ENCODE measurements around the gene LRP8. TPM values are rescaled to one million over a fixed set of nuclear protein-coding genes. Genes with fewer than 3 reads are reported as not detected.
"Not testable (repeated sequence)": the region's sequence is repeated elsewhere in the genome, so short reads cannot be mapped to it uniquely, and the experiment has no call there.

The LRP8 gene
- total RNA-seq, 1 donor from 2014 or later = 8.4 TPM

GRCh38 chr1:53207726-53208125, 120.1 kb downstream of the LRP8 start:
- no peak overlapping the region for H3K4me3 ChIP-seq (ENCODE audit: low read depth, low read length)
- no peaks in the 10 kb centered on the region for H3K27me3 ChIP-seq (ENCODE audit: control insufficient read depth, insufficient read depth, low read length)
- TF ChIP-seq, protein P1, sequence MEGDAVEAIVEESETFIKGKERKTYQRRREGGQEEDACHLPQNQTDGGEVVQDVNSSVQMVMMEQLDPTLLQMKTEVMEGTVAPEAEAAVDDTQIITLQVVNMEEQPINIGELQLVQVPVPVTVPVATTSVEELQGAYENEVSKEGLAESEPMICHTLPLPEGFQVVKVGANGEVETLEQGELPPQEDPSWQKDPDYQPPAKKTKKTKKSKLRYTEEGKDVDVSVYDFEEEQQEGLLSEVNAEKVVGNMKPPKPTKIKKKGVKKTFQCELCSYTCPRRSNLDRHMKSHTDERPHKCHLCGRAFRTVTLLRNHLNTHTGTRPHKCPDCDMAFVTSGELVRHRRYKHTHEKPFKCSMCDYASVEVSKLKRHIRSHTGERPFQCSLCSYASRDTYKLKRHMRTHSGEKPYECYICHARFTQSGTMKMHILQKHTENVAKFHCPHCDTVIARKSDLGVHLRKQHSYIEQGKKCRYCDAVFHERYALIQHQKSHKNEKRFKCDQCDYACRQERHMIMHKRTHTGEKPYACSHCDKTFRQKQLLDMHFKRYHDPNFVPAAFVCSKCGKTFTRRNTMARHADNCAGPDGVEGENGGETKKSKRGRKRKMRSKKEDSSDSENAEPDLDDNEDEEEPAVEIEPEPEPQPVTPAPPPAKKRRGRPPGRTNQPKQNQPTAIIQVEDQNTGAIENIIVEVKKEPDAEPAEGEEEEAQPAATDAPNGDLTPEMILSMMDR (IDR thresholded peaks at IDR 0.05; ENCODE audit: insufficient read depth, low read length, severe bottlenecking) = no peak
- no peak for FAIRE-seq
- H3K36me3 ChIP-seq (ENCODE audit: control insufficient read depth, insufficient read depth, low read length) = peaks cover 10% of the 10 kb centered on the region
- no peak for DNase-seq (ENCODE audit: low read depth)

DNA sequence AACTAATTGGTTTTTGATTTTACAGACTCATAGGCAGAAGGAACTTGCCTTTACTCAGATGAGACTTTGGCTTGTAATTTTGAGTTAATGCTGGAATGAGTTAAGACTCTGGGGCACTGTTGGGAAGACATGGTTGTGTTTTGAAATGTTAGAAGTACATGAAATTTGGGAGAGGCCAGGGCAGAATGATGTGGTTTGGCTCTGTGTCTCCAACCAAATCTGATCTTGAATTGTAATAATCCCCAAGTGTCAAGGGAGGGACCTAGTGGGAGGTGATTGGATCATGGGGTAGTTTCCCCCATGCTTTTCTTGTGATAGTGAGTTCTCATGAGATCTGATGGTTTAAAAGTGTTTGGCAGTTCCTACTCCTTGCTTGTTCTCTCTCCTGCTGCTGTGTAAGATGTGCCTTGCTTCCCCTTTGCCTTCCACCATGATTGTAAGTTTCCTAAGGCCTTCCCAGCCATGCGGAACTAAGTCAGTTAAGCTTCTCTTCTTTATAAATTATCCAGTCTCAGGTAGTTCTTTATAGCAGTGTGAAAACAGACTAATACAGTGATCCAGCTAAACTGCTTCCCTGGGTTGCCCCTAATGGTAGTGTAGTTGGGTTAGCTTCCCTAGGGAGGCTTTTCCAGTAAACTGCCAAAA, 121.0 kb downstream of the LRP8 start:
- Histone ChIP-seq H3K4me3 (ENCODE audit: low read depth, low read length) (no peak overlapping the region), H3K27me3 (ENCODE audit: control insufficient read depth, insufficient read depth, low read length) (no peaks in the 10 kb centered on the region), H3K36me3 (ENCODE audit: control insufficient read depth, insufficient read depth, low read length) (peaks cover 10% of the 10 kb centered on the region)
- TF ChIP-seq, protein P1 (IDR thresholded peaks at IDR 0.05; ENCODE audit: insufficient read depth, low read length, severe bottlenecking) = no peak
- FAIRE-seq (no peak), DNase-seq (ENCODE audit: low read depth) (no peak)

- not testable (repeated sequence) for H3K4me3 ChIP-seq (ENCODE audit: low read depth, low read length); H3K27me3 ChIP-seq (ENCODE audit: control insufficient read depth, insufficient read depth, low read length); H3K36me3 ChIP-seq (ENCODE audit: control insufficient read depth, insufficient read depth, low read length); FAIRE-seq; DNase-seq (ENCODE audit: low read depth)
Observed at GRCh38 chr1:53206083-53206685, 121.7 kb downstream of the LRP8 start.

DNA sequence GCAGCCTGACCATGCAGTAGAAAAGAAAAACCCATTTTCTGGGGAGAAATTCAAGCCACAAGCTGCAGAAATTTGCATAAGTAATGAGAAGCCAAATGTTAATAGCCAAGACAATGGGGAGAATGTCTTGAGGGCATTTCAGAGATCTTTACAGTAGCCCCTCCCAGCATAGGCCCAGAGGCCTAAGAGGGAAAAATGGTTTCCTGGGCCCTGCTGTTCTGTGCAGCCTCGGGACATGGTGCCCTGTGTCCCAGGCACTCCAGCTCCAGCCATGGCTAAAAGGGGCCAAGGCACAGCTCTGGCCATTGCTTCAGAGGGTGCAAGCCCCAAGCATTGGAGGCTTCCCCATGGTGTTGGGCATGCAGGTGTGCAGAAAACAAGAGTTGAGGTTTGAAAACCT, 122.4 kb downstream of the LRP8 start:
- not testable (repeated sequence) for H3K4me3 ChIP-seq (ENCODE audit: low read depth, low read length); FAIRE-seq; H3K27me3 ChIP-seq (ENCODE audit: control insufficient read depth, insufficient read depth, low read length); H3K36me3 ChIP-seq (ENCODE audit: control insufficient read depth, insufficient read depth, low read length); DNase-seq (ENCODE audit: low read depth)

DNA sequence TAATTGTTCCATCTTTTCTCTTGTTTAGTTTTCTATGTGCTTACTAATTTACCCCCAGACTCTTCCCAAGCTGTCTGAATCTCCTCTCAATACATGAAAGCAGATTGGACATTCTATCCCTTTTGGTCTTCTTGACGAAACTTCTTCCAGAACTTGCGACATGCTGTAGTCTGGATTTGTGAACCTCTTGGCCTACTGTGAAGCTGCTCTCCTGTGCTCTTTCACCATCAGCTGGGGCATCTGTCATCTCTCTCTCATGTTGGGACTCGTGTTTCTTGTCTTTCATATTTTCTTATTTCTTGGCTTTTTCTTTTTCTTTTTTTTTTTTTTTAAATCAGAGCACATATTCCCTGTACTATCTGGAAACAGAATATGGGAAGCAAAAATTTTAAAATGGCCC, 124.4 kb downstream of the LRP8 start:
- DNase-seq (ENCODE audit: low read depth) (no peak), FAIRE-seq (no peak)
- Histone ChIP-seq H3K4me3 (ENCODE audit: low read depth, low read length) (no peak overlapping the region), H3K27me3 (ENCODE audit: control insufficient read depth, insufficient read depth, low read length) (no peaks in the 10 kb centered on the region), H3K36me3 (ENCODE audit: control insufficient read depth, insufficient read depth, low read length) (no peaks in the 10 kb centered on the region)
- TF ChIP-seq, protein P1 (IDR thresholded peaks at IDR 0.05; ENCODE audit: insufficient read depth, low read length, severe bottlenecking) = no peak

DNA sequence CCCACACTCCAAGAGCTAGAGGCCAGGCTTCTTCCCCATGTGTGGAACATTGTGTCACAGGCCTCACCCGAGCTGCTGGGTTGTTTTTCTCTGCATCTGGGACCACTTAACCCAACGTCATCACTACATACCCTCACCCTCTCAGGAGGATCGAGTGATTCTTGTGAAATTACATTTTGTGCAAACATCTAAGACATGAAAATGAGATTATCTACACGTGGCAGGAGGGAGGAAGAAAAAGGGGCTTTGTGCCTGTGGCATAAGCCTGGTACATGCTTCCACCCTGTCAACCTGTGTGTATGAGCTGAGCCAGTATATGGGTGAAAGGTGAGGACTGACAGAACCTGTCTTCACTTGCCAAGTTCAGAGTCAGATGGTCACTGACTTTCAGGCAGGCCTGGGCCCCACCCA, 129.6 kb downstream of the LRP8 start:
- Histone ChIP-seq H3K4me3 (ENCODE audit: low read depth, low read length) (no peak overlapping the region), H3K27me3 (ENCODE audit: control insufficient read depth, insufficient read depth, low read length) (no peaks in the 10 kb centered on the region), H3K36me3 (ENCODE audit: control insufficient read depth, insufficient read depth, low read length) (no peaks in the 10 kb centered on the region)
- FAIRE-seq = no peak
- TF ChIP-seq, protein P1 (IDR thresholded peaks at IDR 0.05; ENCODE audit: insufficient read depth, low read length, severe bottlenecking) = no peak
- DNase-seq (ENCODE audit: low read depth) = peak; percentile 77

All from bronchial epithelial cell (primary cell).